Right lobe of liver (tissue), 6 donors: ENCODE measurements around the gene PIP4K2B. TPM values are rescaled to one million over a fixed set of nuclear protein-coding genes. Genes with fewer than 3 reads are reported as not detected.

Experiments used
- ATAC-seq, 4 donors: fragments of 200-7000 bp; cut with Tn5 transposase; one replicate each; pipeline ENCODE4 v1.9.1; 2020; ENCODE audit warnings: mild to moderate bottlenecking in 4 of 4, moderate library complexity in 4 of 4
- DNase-seq, 3 donors: peaks; one replicate each; pipeline ENCODE4 v3.0.0-alpha.2; 2020
- H3K27ac ChIP-seq, 3 donors: fragments of 200-600 bp; one replicate each; pipeline ENCODE4 v1.8.0; 2022
- H3K27me3 ChIP-seq, 2 donors: fragments of 200-600 bp; one replicate each; pipeline ENCODE4 v1.8.0; 2022
- H3K36me3 ChIP-seq, 4 donors: fragments of 200-600 bp; sonication (generic) in 1 of 4; one replicate each; pipeline versions ENCODE4 v1.5.1 to v1.8.0; 2017 to 2022; ENCODE audit warnings: control low read depth in 1 of 4
- H3K4me1 ChIP-seq, 4 donors: fragments of 200-600 bp; sonication (generic) in 1 of 4; one replicate each; pipeline versions ENCODE4 v1.5.1 to v1.8.0; 2017 to 2022; ENCODE audit warnings: control low read depth in 1 of 4
- H3K4me3 ChIP-seq, 3 donors: fragments of 200-600 bp; one replicate each; pipeline ENCODE4 v1.8.0; 2022
- H3K9me3 ChIP-seq, 4 donors: fragments of 200-600 bp; sonication (generic) in 1 of 4; one replicate each; pipeline versions ENCODE4 v1.5.1 to v1.8.0; 2017 to 2022; ENCODE audit warnings: control low read depth in 1 of 4
- CTCF ChIP-seq, 4 donors: fragments of 200-600 bp in 3 of 4; fragments of 450-650 bp in 1 of 4; IDR thresholded peaks; one replicate each; pipeline versions ENCODE4 v1.5.1 to v1.8.0; 2016 to 2022; ENCODE audit warnings: antibody characterized with exemption in 4 of 4, mild to moderate bottlenecking in 2 of 4
- POLR2A ChIP-seq: fragments of 450-650 bp; IDR thresholded peaks from one replicate; pipeline ENCODE4 v1.6.1; 2017; ENCODE audit warnings: antibody characterized with exemption, mild to moderate bottlenecking
- WGBS: methylation state at CpG from one replicate; pipeline ENCODE4 v1.1.6; 2018; ENCODE audit warnings: low coverage, low lambda C conversion rate; ENCODE audit not compliant: insufficient coverage; ENCODE audit errors: missing lambda C conversion rate; 5-methylcytosine and 5-hydroxymethylcytosine counted together
- intact Hi-C, 2 donors: fragments of 100-400 bp; cut with DNase I; formaldehyde crosslinking; loops; one replicate each; pipeline versions ENCODE4 v1.11.2 to v1.14.1; 2022
- total RNA-seq, 6 experiments: library from RNA; depleted of rRNA in 2 of 6; stranded (reverse); fragments of >200 nt in 2 of 6; fragmentation: NEBNext Ultra II Directional in 3 of 6; extraction: Animal tissue kit (Norgen Biotek cat#: 25700) in 3 of 6; gene quantifications; one replicate each; pipeline versions ENCODE4 v1.1.0 to v1.2.4, GENCODE V29; 2016 to 2023
- donor health status: DM: no; HTN: yes; CAD: no.
- donor health status: DM: no; HTN: no; CAD: no.
- donor health status: DM: no; HTN: no; CAD: no.
- donor health status: DM: no; HTN: yes; CAD: no.
- donor health status: DM: no; HTN: yes; CAD: no.

The PIP4K2B gene
- total RNA-seq, 6 experiments from 2014 or later: 11.5 to 19.5 (median 15.4) TPM

GRCh38 chr17:38786372-38786771 lies 13.0 kb downstream of the PIP4K2B start:
- Histone ChIP-seq H3K27me3 (no peaks in the 10 kb centered on the region), H3K4me1 (no peaks in the 10 kb centered on the region), H3K4me3 (no peak overlapping the region), H3K9me3 (no peaks in the 10 kb centered on the region), H3K27ac (no peak overlapping the region), H3K36me3 (peaks cover 0 to 51% (median 30%) of the 10 kb centered on the region in 4 donors)
- no peak for ATAC-seq
- no peak for DNase-seq
- no peak for TF ChIP-seq POLR2A
- TF ChIP-seq CTCF (IDR thresholded peaks at IDR 0.05): no peak
- intact Hi-C loops: no loop called here
- WGBS: no CpG with 5 or more reads among the region's 6 CpGs

GRCh38 chr17:38783227-38783626 lies 16.1 kb downstream of the PIP4K2B start:
- ATAC-seq: no peak
- WGBS: 60% methylated on average over 1 of the region's 3 CpGs
- no peak for TF ChIP-seq CTCF (IDR thresholded peaks at IDR 0.05)
- no peak for TF ChIP-seq POLR2A

GRCh38 chr17:38779965-38780752 lies 19.2 kb downstream of the PIP4K2B start:
- Histone ChIP-seq H3K36me3 (peaks cover 0 to 97% (median 44%) of the 10 kb centered on the region in 4 donors), H3K4me1 (no peaks in the 10 kb centered on the region), H3K27me3 (no peaks in the 10 kb centered on the region), H3K9me3 (no peaks in the 10 kb centered on the region), H3K4me3 (no peak overlapping the region), H3K27ac (no peak overlapping the region)
- ATAC-seq (no peak), DNase-seq (no peak)
- TF ChIP-seq POLR2A: no peak
- TF ChIP-seq CTCF (IDR thresholded peaks at IDR 0.05): no peak
- intact Hi-C loops: no loop called here
- WGBS: 93% methylated on average over 18 of the region's 23 CpGs

More at GRCh38 chr17:38783227-38783626, 16.1 kb downstream of the PIP4K2B start:
- no peaks in the 10 kb centered on the region for H3K4me1 ChIP-seq
- no peak overlapping the region for H3K4me3 ChIP-seq
- no peak overlapping the region for H3K27ac ChIP-seq
- DNase-seq: no peak
- peaks cover 0 to 82% (median 38%) of the 10 kb centered on the region in 4 donors for H3K36me3 ChIP-seq
- intact Hi-C loops: no loop called here
- no peaks in the 10 kb centered on the region for H3K9me3 ChIP-seq
- H3K27me3 ChIP-seq: no peaks in the 10 kb centered on the region

GRCh38 chr17:38777641-38778250 lies 21.6 kb downstream of the PIP4K2B start:
- no peak overlapping the region for H3K27ac ChIP-seq
- H3K36me3 ChIP-seq: peaks cover 0 to 97% (median 38%) of the 10 kb centered on the region in 4 donors
- no peaks in the 10 kb centered on the region for H3K9me3 ChIP-seq
- H3K27me3 ChIP-seq: no peaks in the 10 kb centered on the region
- WGBS: 84% methylated on average over 3 of the region's 7 CpGs
- H3K4me1 ChIP-seq: no peaks in the 10 kb centered on the region
- no peak for ATAC-seq
- no peak overlapping the region for H3K4me3 ChIP-seq
- TF ChIP-seq CTCF (IDR thresholded peaks at IDR 0.05): no peak
- TF ChIP-seq POLR2A: no peak
- no peak for DNase-seq
- intact Hi-C loops: no loop called here
